Mesothelial cell of epicardium (in vitro differentiated cells): Measurements from ENCODE around the gene CROCC2. TPM values are rescaled to one million over a fixed set of nuclear protein-coding genes. Genes with fewer than 3 reads are reported as not detected.

Experiments used
- DNase-seq, 2 experiments: peaks; one replicate each; pipeline ENCODE4 v3.0.0; 2021; ENCODE audit warnings: low spot score in 2 of 2; ENCODE audit not compliant: unreplicated experiment in 2 of 2
- H3K27ac Mint-ChIP-seq: 2 replicates; pipeline ENCODE4 v1.8.0; 2021; ENCODE audit warnings: mixed read lengths
- H3K27me3 Mint-ChIP-seq: 2 replicates; pipeline ENCODE4 v1.8.0; 2021; ENCODE audit warnings: low read depth, mixed read lengths
- H3K36me3 Mint-ChIP-seq: 2 replicates; pipeline ENCODE4 v1.8.0; 2021; ENCODE audit warnings: mixed read lengths
- H3K4me1 Mint-ChIP-seq: 2 replicates; pipeline ENCODE4 v1.8.0; 2021; ENCODE audit warnings: mixed read lengths
- H3K4me3 Mint-ChIP-seq: 2 replicates; pipeline ENCODE4 v1.8.0; 2021; ENCODE audit warnings: mild to moderate bottlenecking, moderate library complexity, mixed read lengths
- H3K9me3 Mint-ChIP-seq: 2 replicates; pipeline ENCODE4 v1.8.0; 2021; ENCODE audit warnings: mixed read lengths
- CTCF ChIP-seq: fragments of 200-600 bp; sonication (generic); IDR thresholded peaks from one replicate; pipeline ENCODE4 v1.5.0; 2021; ENCODE audit warnings: antibody characterized with exemption; ENCODE audit not compliant: unreplicated experiment
- total RNA-seq: library from RNA; stranded (reverse); gene quantifications from 3 replicates; pipeline ENCODE4 v1.2.1, GENCODE V29; 2021

CROCC2 gene
- total RNA-seq, 1 donor from 2014 or later, result 0.16 TPM

GRCh38 chr2:241037498-241037897 lies 131.4 kb downstream of the CROCC2 start:
- Mint-ChIP-seq H3K27ac (no peak overlapping the region), H3K27me3 (peaks cover 89% of the 10 kb centered on the region), H3K4me3 (no peak overlapping the region), H3K9me3 (no peaks in the 10 kb centered on the region), H3K4me1 (no peaks in the 10 kb centered on the region), H3K36me3 (no peaks in the 10 kb centered on the region)
- no peak for TF ChIP-seq CTCF
- DNase-seq, result no peak

- H3K27ac Mint-ChIP-seq, result no peak overlapping the region
- H3K27me3 Mint-ChIP-seq, result peaks cover 89% of the 10 kb centered on the region
- no peaks in the 10 kb centered on the region for H3K4me1 Mint-ChIP-seq
- no peaks in the 10 kb centered on the region for H3K36me3 Mint-ChIP-seq
- H3K4me3 Mint-ChIP-seq, result no peak overlapping the region
- no peak for TF ChIP-seq CTCF
- DNase-seq, result no peak
- no peaks in the 10 kb centered on the region for H3K9me3 Mint-ChIP-seq
Observed at GRCh38 chr2:241038374-241039180, 132.4 kb downstream of the CROCC2 start.

- TF ChIP-seq CTCF, result no peak
- Mint-ChIP-seq H3K9me3 (no peaks in the 10 kb centered on the region), H3K36me3 (no peaks in the 10 kb centered on the region), H3K27me3 (peaks cover 88% of the 10 kb centered on the region), H3K27ac (no peak overlapping the region), H3K4me1 (no peaks in the 10 kb centered on the region), H3K4me3 (no peak overlapping the region)
- no peak for DNase-seq
Observed at GRCh38 chr2:241039416-241039815, 133.3 kb downstream of the CROCC2 start.

GRCh38 chr2:241040081-241040803 lies 134.1 kb downstream of the CROCC2 start:
- H3K27ac Mint-ChIP-seq, result no peak overlapping the region
- no peaks in the 10 kb centered on the region for H3K36me3 Mint-ChIP-seq
- H3K9me3 Mint-ChIP-seq, result peaks cover 4% of the 10 kb centered on the region
- H3K4me3 Mint-ChIP-seq, result no peak overlapping the region
- no peak for DNase-seq
- no peaks in the 10 kb centered on the region for H3K4me1 Mint-ChIP-seq
- H3K27me3 Mint-ChIP-seq, result peaks cover 84% of the 10 kb centered on the region
- TF ChIP-seq CTCF, result no peak

GRCh38 chr2:241041589-241042158 lies 135.5 kb downstream of the CROCC2 start:
- peaks cover 17% of the 10 kb centered on the region for H3K9me3 Mint-ChIP-seq
- peaks cover 78% of the 10 kb centered on the region for H3K27me3 Mint-ChIP-seq
- no peaks in the 10 kb centered on the region for H3K36me3 Mint-ChIP-seq
- no peak overlapping the region for H3K27ac Mint-ChIP-seq
- no peak overlapping the region for H3K4me3 Mint-ChIP-seq
- DNase-seq, result no peak
- TF ChIP-seq CTCF, result no peak
- H3K4me1 Mint-ChIP-seq, result no peaks in the 10 kb centered on the region

Other genes starting within 250 kb of the CROCC2 start
- not detected in 3 replicates for gene AQP12B, start 223.5 kb upstream of the CROCC2 start, total RNA-seq
- not detected in 3 replicates for gene AQP12A, start 214.5 kb upstream of the CROCC2 start, total RNA-seq
- gene KIF1A, start 86.1 kb upstream of the CROCC2 start, total RNA-seq, result 46.2 to 49.5 TPM (median 48.9 TPM) in 3 replicates
- gene AGXT, start 37.5 kb upstream of the CROCC2 start, total RNA-seq, result not detected in 3 replicates
- gene MAB21L4, start 10.2 kb upstream of the CROCC2 start, total RNA-seq, result 2.0 to 3.2 TPM (median 2.4 TPM) in 3 replicates
- 7.1 to 10.5 TPM (median 9.4 TPM) in 3 replicates for gene SNED1, start 92.3 kb downstream of the CROCC2 start, total RNA-seq
- 47.9 to 55.9 TPM (median 53.7 TPM) in 3 replicates for gene MTERF4, start 196.0 kb downstream of the CROCC2 start, total RNA-seq
- 26.1 to 31.0 TPM (median 30.8 TPM) in 3 replicates for gene PASK, start 243.1 kb downstream of the CROCC2 start, total RNA-seq
- gene PPP1R7, start 244.1 kb downstream of the CROCC2 start, total RNA-seq, result 37.3 to 40.4 TPM (median 37.8 TPM) in 3 replicates